ENCODE results near the gene PPP2R2C.
A peak's percentile ranks its signal among the peaks of the same experiment; 100 is the strongest.

DNA sequence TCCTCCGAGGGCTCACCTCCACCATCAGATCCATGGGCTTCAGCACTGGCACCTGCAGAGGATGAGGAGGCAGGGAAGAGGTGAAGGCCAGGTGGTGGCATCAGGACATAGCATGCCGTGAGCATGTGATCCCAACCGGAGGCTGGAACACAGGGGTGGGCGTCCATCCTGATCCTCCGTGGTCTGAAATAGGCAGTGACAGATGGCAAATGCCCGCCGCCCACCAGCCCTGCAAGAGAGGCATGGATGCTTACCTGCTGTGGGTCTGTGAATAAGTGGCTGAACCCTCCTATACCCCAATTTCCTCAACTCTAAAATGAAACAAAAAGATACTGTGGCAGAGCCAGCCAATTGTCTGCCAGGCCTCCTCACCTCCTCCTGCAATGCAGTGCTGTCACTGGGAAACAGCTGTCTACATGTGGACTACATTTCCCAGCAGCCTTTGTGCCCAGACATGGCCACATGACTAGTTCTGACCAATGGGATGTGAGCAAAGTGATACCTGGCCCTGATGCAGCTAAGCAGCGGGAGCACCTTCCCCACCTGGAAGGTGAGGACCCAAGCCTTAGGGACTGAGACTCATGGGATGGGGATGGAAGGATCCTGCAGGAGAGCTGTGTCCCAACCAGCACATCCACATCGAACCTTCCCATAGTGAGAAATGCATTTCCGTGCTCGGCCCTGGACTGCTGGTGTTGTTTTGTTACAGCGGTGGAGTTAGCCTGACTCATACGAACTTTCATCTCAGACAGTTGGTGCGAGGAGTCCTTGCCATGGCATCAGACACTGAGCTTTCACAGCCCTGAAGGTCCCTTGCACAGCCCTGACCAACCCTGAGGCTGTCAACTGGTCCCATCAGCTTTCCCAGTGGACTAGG, 99.5 kb downstream of the PPP2R2C start:
- TF ChIP-seq SRF (IDR thresholded peaks at IDR 0.05; ENCODE audit: low read depth) (no peak), EZH2 (IDR thresholded peaks at IDR 0.05) (no peak), EZH2phosphoT487 (IDR thresholded peaks at IDR 0.05; ENCODE audit: borderline replicate concordance) (no peak), POLR2AphosphoS5 (IDR thresholded peaks at IDR 0.05; ENCODE audit: low read depth, low read length) (no peak), JUND (IDR thresholded peaks at IDR 0.05) (no peak), POLR2A (IDR thresholded peaks at IDR 0.05; ENCODE audit: borderline replicate concordance, extremely low read depth, insufficient read depth, insufficient read length) (no peak), YY1 (IDR thresholded peaks at IDR 0.05; ENCODE audit: extremely low read depth, insufficient replicate concordance, low read depth, low read length) (peak; percentile 31), SP1 (IDR thresholded peaks at IDR 0.05; ENCODE audit: low read depth) (peak; percentile 69)
- TF ChIP-seq, protein P1, sequence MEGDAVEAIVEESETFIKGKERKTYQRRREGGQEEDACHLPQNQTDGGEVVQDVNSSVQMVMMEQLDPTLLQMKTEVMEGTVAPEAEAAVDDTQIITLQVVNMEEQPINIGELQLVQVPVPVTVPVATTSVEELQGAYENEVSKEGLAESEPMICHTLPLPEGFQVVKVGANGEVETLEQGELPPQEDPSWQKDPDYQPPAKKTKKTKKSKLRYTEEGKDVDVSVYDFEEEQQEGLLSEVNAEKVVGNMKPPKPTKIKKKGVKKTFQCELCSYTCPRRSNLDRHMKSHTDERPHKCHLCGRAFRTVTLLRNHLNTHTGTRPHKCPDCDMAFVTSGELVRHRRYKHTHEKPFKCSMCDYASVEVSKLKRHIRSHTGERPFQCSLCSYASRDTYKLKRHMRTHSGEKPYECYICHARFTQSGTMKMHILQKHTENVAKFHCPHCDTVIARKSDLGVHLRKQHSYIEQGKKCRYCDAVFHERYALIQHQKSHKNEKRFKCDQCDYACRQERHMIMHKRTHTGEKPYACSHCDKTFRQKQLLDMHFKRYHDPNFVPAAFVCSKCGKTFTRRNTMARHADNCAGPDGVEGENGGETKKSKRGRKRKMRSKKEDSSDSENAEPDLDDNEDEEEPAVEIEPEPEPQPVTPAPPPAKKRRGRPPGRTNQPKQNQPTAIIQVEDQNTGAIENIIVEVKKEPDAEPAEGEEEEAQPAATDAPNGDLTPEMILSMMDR (IDR thresholded peaks at IDR 0.05 in 2 of 3, conservative IDR thresholded peaks at IDR 0.05 in 1 of 3; ENCODE audit: borderline replicate concordance in 1 of 3, insufficient read depth in 1 of 3, low read depth in 2 of 3, low read length in 2 of 3) = no peak
- TF ChIP-seq, protein P2, sequence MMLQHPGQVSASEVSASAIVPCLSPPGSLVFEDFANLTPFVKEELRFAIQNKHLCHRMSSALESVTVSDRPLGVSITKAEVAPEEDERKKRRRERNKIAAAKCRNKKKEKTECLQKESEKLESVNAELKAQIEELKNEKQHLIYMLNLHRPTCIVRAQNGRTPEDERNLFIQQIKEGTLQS (IDR thresholded peaks at IDR 0.05) = no peak

Data from HCT116 (cell line).